ENCODE measurements around the gene UBXN11.
"Not testable (repeated sequence)": the region's sequence is repeated elsewhere in the genome, so short reads cannot be mapped to it uniquely, and the experiment has no call there.

The UBXN11 gene

DNA sequence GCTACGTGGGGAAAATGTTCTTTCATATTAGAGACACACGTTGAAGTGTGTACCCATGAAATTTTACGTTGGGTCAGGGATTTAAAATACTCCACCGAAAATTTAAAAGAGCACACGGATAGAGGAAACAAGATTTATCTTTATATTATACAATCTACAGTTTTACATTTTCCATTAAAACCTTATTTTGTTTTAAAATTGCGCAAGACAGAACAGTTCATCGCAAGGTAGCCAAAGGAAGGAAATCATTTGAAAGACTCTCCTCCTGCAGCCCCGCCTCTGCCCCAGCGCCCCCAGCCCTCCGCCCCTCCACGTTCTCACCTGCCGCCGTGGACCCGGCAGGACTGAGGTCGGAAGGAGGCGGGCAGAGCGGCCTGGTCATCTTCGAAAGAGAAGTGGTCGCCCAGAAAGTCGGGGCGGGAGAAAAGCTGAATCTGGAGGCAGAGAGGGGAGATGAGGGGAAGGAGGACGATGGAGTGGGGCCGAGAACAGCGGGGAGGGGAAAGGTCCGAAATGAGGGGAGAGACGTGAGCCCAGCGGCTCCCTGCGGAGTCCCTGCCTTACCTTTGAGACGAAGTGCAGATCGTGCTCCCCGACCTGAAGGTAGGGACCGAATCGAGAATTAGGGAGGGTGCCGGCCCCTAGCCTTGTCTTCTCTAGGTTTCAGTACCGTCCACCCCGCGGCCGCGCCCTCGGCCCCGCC is 29.5 kb upstream of the UBXN11 start:
- Histone ChIP-seq H3K27me3 (ENCODE audit: control insufficient read depth, insufficient read depth, low read length) (peaks cover 11% of the 10 kb centered on the region; the same call in 1 of the 2 replicates), H3K4me3 (ENCODE audit: low read depth, low read length) (peak overlapping the region; percentile 87), H3K9me3 (ENCODE audit: control insufficient read depth, insufficient read depth, low read depth, low read length) (no peaks in the 10 kb centered on the region), H3K9ac (ENCODE audit: low read length) (peak overlapping the region; percentile 68), H3K27ac (ENCODE audit: low read depth, low read length) (no peak overlapping the region), H3K36me3 (ENCODE audit: control insufficient read depth, insufficient read depth, low read length) (peaks cover 8% of the 10 kb centered on the region), H3K4me1 (ENCODE audit: control insufficient read depth, insufficient read depth, low read length) (peaks cover 21% of the 10 kb centered on the region)

GRCh38 chr1:26333312-26333711 is 26.9 kb upstream of the UBXN11 start:
- Histone ChIP-seq H3K27me3 (ENCODE audit: control insufficient read depth, insufficient read depth, low read length) (peaks cover 11% of the 10 kb centered on the region; the same call in 1 of the 2 replicates), H3K4me1 (ENCODE audit: control insufficient read depth, insufficient read depth, low read length) (peaks cover 27% of the 10 kb centered on the region), H3K36me3 (ENCODE audit: control insufficient read depth, insufficient read depth, low read length) (peaks cover 14% of the 10 kb centered on the region)
- H3K9me3 ChIP-seq (ENCODE audit: control insufficient read depth, insufficient read depth, low read depth, low read length); H3K4me3 ChIP-seq (ENCODE audit: low read depth, low read length); H3K9ac ChIP-seq (ENCODE audit: low read length); H3K27ac ChIP-seq (ENCODE audit: low read depth, low read length): not testable (repeated sequence)

DNA sequence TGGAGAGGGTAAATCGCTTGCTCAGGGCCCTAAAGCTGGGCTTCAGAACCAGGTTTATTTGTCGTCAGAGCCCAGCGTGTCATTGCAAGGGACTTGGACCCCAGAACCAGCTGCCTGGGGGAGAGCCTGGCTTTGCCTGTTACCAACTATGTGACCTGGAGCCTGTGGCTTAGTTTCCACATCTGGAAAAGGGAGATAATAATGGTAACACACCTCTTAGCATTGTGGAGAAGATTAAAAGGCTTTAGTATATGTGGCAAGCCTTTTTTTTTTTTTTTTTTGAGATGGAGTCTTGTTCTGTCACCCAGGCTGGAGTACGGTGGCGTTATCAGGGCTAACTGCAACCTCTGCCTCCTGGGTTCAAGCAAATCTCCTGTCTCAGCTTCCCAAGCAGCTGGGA is 23.8 kb upstream of the UBXN11 start:
- Histone ChIP-seq H3K27me3 (ENCODE audit: control insufficient read depth, insufficient read depth, low read length) (no peaks in the 10 kb centered on the region), H3K36me3 (ENCODE audit: control insufficient read depth, insufficient read depth, low read length) (peaks cover 24% of the 10 kb centered on the region), H3K27ac (ENCODE audit: low read depth, low read length) (no peak overlapping the region), H3K9me3 (ENCODE audit: control insufficient read depth, insufficient read depth, low read depth, low read length) (no peaks in the 10 kb centered on the region), H3K4me1 (ENCODE audit: control insufficient read depth, insufficient read depth, low read length) (peaks cover 15% of the 10 kb centered on the region; the same call in 1 of the 2 replicates), H3K4me3 (ENCODE audit: low read depth, low read length) (no peak overlapping the region), H3K9ac (ENCODE audit: low read length) (no peak overlapping the region)

DNA sequence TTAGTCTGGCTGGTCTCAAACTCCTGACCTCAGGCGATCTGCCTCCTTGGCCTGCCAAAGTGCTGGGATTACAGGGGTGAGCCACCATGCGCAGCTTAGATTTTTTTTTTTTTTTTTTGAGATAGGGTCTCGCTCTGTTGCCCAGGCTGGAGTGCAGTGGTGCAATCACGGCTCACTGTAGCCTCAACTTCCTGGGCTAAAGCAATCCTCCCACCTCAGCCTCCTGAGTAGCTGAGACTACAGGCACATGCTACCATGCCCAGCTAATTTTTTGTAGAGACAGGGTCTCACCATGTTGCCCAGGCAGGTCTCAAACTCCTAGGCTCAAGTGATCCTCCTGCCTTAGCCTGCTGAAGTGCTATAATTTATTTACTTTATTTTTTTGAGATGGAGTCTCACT is 22.9 kb upstream of the UBXN11 start:
- not testable (repeated sequence) for H3K9me3 ChIP-seq (ENCODE audit: control insufficient read depth, insufficient read depth, low read depth, low read length); H3K9ac ChIP-seq (ENCODE audit: low read length); H3K4me1 ChIP-seq (ENCODE audit: control insufficient read depth, insufficient read depth, low read length); H3K27ac ChIP-seq (ENCODE audit: low read depth, low read length); H3K27me3 ChIP-seq (ENCODE audit: control insufficient read depth, insufficient read depth, low read length); H3K4me3 ChIP-seq (ENCODE audit: low read depth, low read length)
- H3K36me3 ChIP-seq (ENCODE audit: control insufficient read depth, insufficient read depth, low read length) = peaks cover 31% of the 10 kb centered on the region

DNA sequence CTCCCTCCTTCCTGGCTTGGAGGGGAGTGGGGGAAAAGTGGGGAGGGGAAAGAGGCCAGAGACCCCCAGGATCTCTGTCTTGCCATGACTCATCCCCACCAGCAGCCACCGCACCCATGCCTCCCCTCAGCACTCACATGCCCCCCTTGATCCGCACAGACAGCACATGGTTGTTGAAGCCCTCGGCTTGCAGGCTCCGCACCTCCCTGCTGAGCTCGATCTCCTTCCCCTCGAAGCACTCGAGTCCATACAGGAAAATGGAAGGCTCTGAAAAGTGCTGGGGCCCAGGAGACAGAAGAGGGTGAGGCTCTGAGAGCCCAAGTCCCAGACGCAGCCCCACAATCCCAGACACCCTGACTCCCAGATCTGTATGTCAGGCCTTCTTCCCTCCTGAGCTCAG is 22.2 kb upstream of the UBXN11 start:
- Histone ChIP-seq H3K27me3 (ENCODE audit: control insufficient read depth, insufficient read depth, low read length) (no peaks in the 10 kb centered on the region), H3K27ac (ENCODE audit: low read depth, low read length) (no peak overlapping the region), H3K4me3 (ENCODE audit: low read depth, low read length) (no peak overlapping the region), H3K9me3 (ENCODE audit: control insufficient read depth, insufficient read depth, low read depth, low read length) (no peaks in the 10 kb centered on the region), H3K4me1 (ENCODE audit: control insufficient read depth, insufficient read depth, low read length) (peaks cover 10% of the 10 kb centered on the region; the same call in 1 of the 2 replicates), H3K9ac (ENCODE audit: low read length) (no peak overlapping the region), H3K36me3 (ENCODE audit: control insufficient read depth, insufficient read depth, low read length) (peaks cover 37% of the 10 kb centered on the region)

- H3K9me3 ChIP-seq (ENCODE audit: control insufficient read depth, insufficient read depth, low read depth, low read length) = no peaks in the 10 kb centered on the region
- H3K27me3 ChIP-seq (ENCODE audit: control insufficient read depth, insufficient read depth, low read length) = no peaks in the 10 kb centered on the region
- H3K4me1 ChIP-seq (ENCODE audit: control insufficient read depth, insufficient read depth, low read length) = peaks cover 10% of the 10 kb centered on the region; the same call in 1 of the 2 replicates
- peaks cover 41% of the 10 kb centered on the region for H3K36me3 ChIP-seq (ENCODE audit: control insufficient read depth, insufficient read depth, low read length)
- no peak overlapping the region for H3K9ac ChIP-seq (ENCODE audit: low read length)
- no peak overlapping the region for H3K27ac ChIP-seq (ENCODE audit: low read depth, low read length)
- no peak overlapping the region for H3K4me3 ChIP-seq (ENCODE audit: low read depth, low read length)
Observed at GRCh38 chr1:26327956-26328362, 21.5 kb upstream of the UBXN11 start.

GRCh38 chr1:26324550-26324949 is 18.1 kb upstream of the UBXN11 start:
- Histone ChIP-seq H3K27me3 (ENCODE audit: control insufficient read depth, insufficient read depth, low read length) (no peaks in the 10 kb centered on the region), H3K27ac (ENCODE audit: low read depth, low read length) (no peak overlapping the region), H3K4me3 (ENCODE audit: low read depth, low read length) (no peak overlapping the region), H3K9me3 (ENCODE audit: control insufficient read depth, insufficient read depth, low read depth, low read length) (no peaks in the 10 kb centered on the region), H3K9ac (ENCODE audit: low read length) (no peak overlapping the region), H3K36me3 (ENCODE audit: control insufficient read depth, insufficient read depth, low read length) (peaks cover 44% of the 10 kb centered on the region), H3K4me1 (ENCODE audit: control insufficient read depth, insufficient read depth, low read length) (peaks cover 13% of the 10 kb centered on the region)

DNA sequence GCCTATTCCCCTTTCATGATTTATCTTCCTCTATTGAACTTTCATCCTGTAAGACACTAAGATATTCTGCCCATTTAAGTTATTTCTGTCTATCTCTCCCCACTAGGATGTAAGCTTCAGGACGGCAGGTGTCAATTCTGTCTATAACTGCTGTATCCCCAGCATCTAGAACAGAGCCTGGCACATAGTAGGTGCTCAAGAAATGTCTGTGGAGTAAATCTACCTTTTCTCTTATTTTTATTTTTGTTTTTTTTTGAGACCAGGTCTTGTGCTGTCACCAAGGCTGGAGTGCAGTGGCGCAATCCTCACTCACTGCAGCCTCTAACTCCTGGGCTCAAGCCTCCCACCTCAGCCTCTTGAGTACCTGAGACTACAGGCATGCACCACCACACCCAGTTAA is 16.9 kb upstream of the UBXN11 start:
- Histone ChIP-seq H3K9ac (ENCODE audit: low read length) (no peak overlapping the region), H3K36me3 (ENCODE audit: control insufficient read depth, insufficient read depth, low read length) (peaks cover 39% of the 10 kb centered on the region), H3K27me3 (ENCODE audit: control insufficient read depth, insufficient read depth, low read length) (no peaks in the 10 kb centered on the region), H3K9me3 (ENCODE audit: control insufficient read depth, insufficient read depth, low read depth, low read length) (no peaks in the 10 kb centered on the region), H3K4me1 (ENCODE audit: control insufficient read depth, insufficient read depth, low read length) (peaks cover 10% of the 10 kb centered on the region), H3K27ac (ENCODE audit: low read depth, low read length) (no peak overlapping the region), H3K4me3 (ENCODE audit: low read depth, low read length) (no peak overlapping the region)

- Histone ChIP-seq H3K27ac (ENCODE audit: low read depth, low read length) (no peak overlapping the region), H3K9me3 (ENCODE audit: control insufficient read depth, insufficient read depth, low read depth, low read length) (no peaks in the 10 kb centered on the region), H3K36me3 (ENCODE audit: control insufficient read depth, insufficient read depth, low read length) (peaks cover 39% of the 10 kb centered on the region), H3K9ac (ENCODE audit: low read length) (no peak overlapping the region), H3K4me3 (ENCODE audit: low read depth, low read length) (no peak overlapping the region), H3K4me1 (ENCODE audit: control insufficient read depth, insufficient read depth, low read length) (peaks cover 19% of the 10 kb centered on the region), H3K27me3 (ENCODE audit: control insufficient read depth, insufficient read depth, low read length) (no peaks in the 10 kb centered on the region)
Observed at GRCh38 chr1:26322042-26322331, 15.6 kb upstream of the UBXN11 start.

- no peak overlapping the region for H3K4me3 ChIP-seq (ENCODE audit: low read depth, low read length)
- H3K36me3 ChIP-seq (ENCODE audit: control insufficient read depth, insufficient read depth, low read length) = peaks cover 35% of the 10 kb centered on the region
- H3K9ac ChIP-seq (ENCODE audit: low read length) = no peak overlapping the region
- H3K27ac ChIP-seq (ENCODE audit: low read depth, low read length) = no peak overlapping the region
- no peaks in the 10 kb centered on the region for H3K27me3 ChIP-seq (ENCODE audit: control insufficient read depth, insufficient read depth, low read length)
- peaks cover 19% of the 10 kb centered on the region for H3K4me1 ChIP-seq (ENCODE audit: control insufficient read depth, insufficient read depth, low read length)
- no peaks in the 10 kb centered on the region for H3K9me3 ChIP-seq (ENCODE audit: control insufficient read depth, insufficient read depth, low read depth, low read length)
Observed at GRCh38 chr1:26321315-26322041, 15.0 kb upstream of the UBXN11 start.

GRCh38 chr1:26320896-26321295 is 14.5 kb upstream of the UBXN11 start:
- H3K27ac ChIP-seq (ENCODE audit: low read depth, low read length) = no peak overlapping the region
- no peaks in the 10 kb centered on the region for H3K9me3 ChIP-seq (ENCODE audit: control insufficient read depth, insufficient read depth, low read depth, low read length)
- no peak overlapping the region for H3K9ac ChIP-seq (ENCODE audit: low read length)
- H3K36me3 ChIP-seq (ENCODE audit: control insufficient read depth, insufficient read depth, low read length) = peaks cover 35% of the 10 kb centered on the region
- H3K4me3 ChIP-seq (ENCODE audit: low read depth, low read length) = no peak overlapping the region
- no peaks in the 10 kb centered on the region for H3K27me3 ChIP-seq (ENCODE audit: control insufficient read depth, insufficient read depth, low read length)
- H3K4me1 ChIP-seq (ENCODE audit: control insufficient read depth, insufficient read depth, low read length) = peaks cover 19% of the 10 kb centered on the region
